Gastroesophageal sphincter (tissue), 3 donors: ENCODE measurements around the gene HGFAC.

Source experiments
- EP300 ChIP-seq: sonication (generic); formaldehyde crosslinking; IDR thresholded peaks from one replicate; pipeline ENCODE4 v1.6.1; 2017; ENCODE audit warnings: antibody characterized with exemption, mild to moderate bottlenecking
- POLR2A ChIP-seq, 2 donors: fragments of 450-650 bp; IDR thresholded peaks; one replicate each; pipeline ENCODE4 v1.6.1; 2017; ENCODE audit warnings: antibody characterized with exemption in 2 of 2, mild to moderate bottlenecking in 2 of 2, moderate library complexity in 1 of 2
- POLR2AphosphoS5 ChIP-seq: sonication (generic); formaldehyde crosslinking; IDR thresholded peaks from one replicate; pipeline ENCODE4 v1.6.1; 2017; ENCODE audit warnings: antibody characterized with exemption
- TF ChIP-seq, protein P1 (sequence below), 4 experiments: fragments of 200-600 bp in 2 of 4; fragments of 450-650 bp in 2 of 4; sonication (generic) in 1 of 4; IDR thresholded peaks; one replicate each; pipeline ENCODE4 v1.5.1; 2017 to 2019; ENCODE audit warnings: antibody characterized with exemption in 4 of 4, mild to moderate bottlenecking in 2 of 4, moderate library complexity in 2 of 4

- TF ChIP-seq, protein P1, sequence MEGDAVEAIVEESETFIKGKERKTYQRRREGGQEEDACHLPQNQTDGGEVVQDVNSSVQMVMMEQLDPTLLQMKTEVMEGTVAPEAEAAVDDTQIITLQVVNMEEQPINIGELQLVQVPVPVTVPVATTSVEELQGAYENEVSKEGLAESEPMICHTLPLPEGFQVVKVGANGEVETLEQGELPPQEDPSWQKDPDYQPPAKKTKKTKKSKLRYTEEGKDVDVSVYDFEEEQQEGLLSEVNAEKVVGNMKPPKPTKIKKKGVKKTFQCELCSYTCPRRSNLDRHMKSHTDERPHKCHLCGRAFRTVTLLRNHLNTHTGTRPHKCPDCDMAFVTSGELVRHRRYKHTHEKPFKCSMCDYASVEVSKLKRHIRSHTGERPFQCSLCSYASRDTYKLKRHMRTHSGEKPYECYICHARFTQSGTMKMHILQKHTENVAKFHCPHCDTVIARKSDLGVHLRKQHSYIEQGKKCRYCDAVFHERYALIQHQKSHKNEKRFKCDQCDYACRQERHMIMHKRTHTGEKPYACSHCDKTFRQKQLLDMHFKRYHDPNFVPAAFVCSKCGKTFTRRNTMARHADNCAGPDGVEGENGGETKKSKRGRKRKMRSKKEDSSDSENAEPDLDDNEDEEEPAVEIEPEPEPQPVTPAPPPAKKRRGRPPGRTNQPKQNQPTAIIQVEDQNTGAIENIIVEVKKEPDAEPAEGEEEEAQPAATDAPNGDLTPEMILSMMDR (IDR thresholded peaks at IDR 0.05): no peak
- no peak for TF ChIP-seq POLR2A (IDR thresholded peaks at IDR 0.05)
- no peak for TF ChIP-seq POLR2AphosphoS5
- no peak for TF ChIP-seq EP300
Observed at GRCh38 chr4:3493720-3494461, 52.1 kb downstream of the HGFAC start.
